Activated T-cell treated with anti-CD3 and anti-CD28 coated beads, Interleukin-2, amount 50 U/mL, for 24 hours (primary cell): Measurements from ENCODE around the gene CDKN2AIPNL.
"Not testable (repeated sequence)": the region's sequence is repeated elsewhere in the genome, so short reads cannot be mapped to it uniquely, and the experiment has no call there.

Experiments
- DNase-seq: peaks from one replicate; pipeline ENCODE4 v3.0.0-alpha.2; 2020
- H3K27ac Mint-ChIP-seq: 2 replicates; pipeline ENCODE4 v1.8.0; 2020; ENCODE audit warnings: mild to moderate bottlenecking, mixed read lengths
- H3K27me3 Mint-ChIP-seq: 2 replicates; pipeline ENCODE4 v1.8.0; 2020; ENCODE audit warnings: mixed read lengths
- H3K36me3 Mint-ChIP-seq: 2 replicates; pipeline ENCODE4 v1.8.0; 2020; ENCODE audit warnings: low read depth, mixed read lengths
- H3K4me1 Mint-ChIP-seq: 2 replicates; pipeline ENCODE4 v1.8.0; 2020; ENCODE audit warnings: low read depth, mixed read lengths
- H3K4me3 Mint-ChIP-seq: 2 replicates; pipeline ENCODE4 v1.8.0; 2020; ENCODE audit warnings: mild to moderate bottlenecking, moderate library complexity, mixed read lengths
- H3K9me3 Mint-ChIP-seq: 2 replicates; pipeline ENCODE4 v1.8.0; 2020; ENCODE audit warnings: mixed read lengths

The CDKN2AIPNL gene

GRCh38 chr5:134427540-134428041, 15.9 kb upstream of the CDKN2AIPNL start:
- H3K36me3 Mint-ChIP-seq = no peaks in the 10 kb centered on the region
- no peak overlapping the region for H3K27ac Mint-ChIP-seq
- H3K4me1 Mint-ChIP-seq = peaks cover 7% of the 10 kb centered on the region

GRCh38 chr5:134426361-134426760, 14.7 kb upstream of the CDKN2AIPNL start:
- Mint-ChIP-seq H3K36me3 (no peaks in the 10 kb centered on the region), H3K9me3 (no peaks in the 10 kb centered on the region), H3K27ac (no peak overlapping the region), H3K27me3 (no peaks in the 10 kb centered on the region), H3K4me3 (no peak overlapping the region), H3K4me1 (no peaks in the 10 kb centered on the region)
- DNase-seq = no peak

More at GRCh38 chr5:134427540-134428041, 15.9 kb upstream of the CDKN2AIPNL start:
- H3K27me3 Mint-ChIP-seq = no peaks in the 10 kb centered on the region
- no peak overlapping the region for H3K4me3 Mint-ChIP-seq
- no peak for DNase-seq
- H3K9me3 Mint-ChIP-seq = no peaks in the 10 kb centered on the region

- DNase-seq = no peak
- no peaks in the 10 kb centered on the region for H3K27me3 Mint-ChIP-seq
- no peaks in the 10 kb centered on the region for H3K36me3 Mint-ChIP-seq
- no peaks in the 10 kb centered on the region for H3K9me3 Mint-ChIP-seq
- H3K4me1 Mint-ChIP-seq = no peaks in the 10 kb centered on the region
- H3K27ac Mint-ChIP-seq = no peak overlapping the region
- H3K4me3 Mint-ChIP-seq = no peak overlapping the region
These were observed 11.7 kb upstream of the CDKN2AIPNL start for GRCh38 chr5:134423376-134423775.

- no peak for DNase-seq
- Mint-ChIP-seq H3K27ac (no peak overlapping the region), H3K4me3 (no peak overlapping the region), H3K27me3 (no peaks in the 10 kb centered on the region), H3K36me3 (no peaks in the 10 kb centered on the region), H3K4me1 (no peaks in the 10 kb centered on the region), H3K9me3 (no peaks in the 10 kb centered on the region)
These were observed 11.2 kb upstream of the CDKN2AIPNL start for GRCh38 chr5:134422791-134423365.

GRCh38 chr5:134421038-134421437, 9.4 kb upstream of the CDKN2AIPNL start:
- H3K36me3 Mint-ChIP-seq, H3K4me3 Mint-ChIP-seq, H3K4me1 Mint-ChIP-seq, H3K27ac Mint-ChIP-seq, H3K9me3 Mint-ChIP-seq, DNase-seq, H3K27me3 Mint-ChIP-seq: not testable (repeated sequence)

GRCh38 chr5:134420343-134420742, 8.7 kb upstream of the CDKN2AIPNL start:
- Mint-ChIP-seq H3K4me3 (no peak overlapping the region), H3K4me1 (no peaks in the 10 kb centered on the region), H3K27me3 (no peaks in the 10 kb centered on the region), H3K27ac (no peak overlapping the region), H3K9me3 (no peaks in the 10 kb centered on the region), H3K36me3 (no peaks in the 10 kb centered on the region)
- no peak for DNase-seq

GRCh38 chr5:134418958-134419357, 7.3 kb upstream of the CDKN2AIPNL start:
- H3K4me3 Mint-ChIP-seq = no peak overlapping the region
- H3K27me3 Mint-ChIP-seq = no peaks in the 10 kb centered on the region
- H3K4me1 Mint-ChIP-seq = no peaks in the 10 kb centered on the region
- no peak overlapping the region for H3K27ac Mint-ChIP-seq
- no peaks in the 10 kb centered on the region for H3K36me3 Mint-ChIP-seq
- H3K9me3 Mint-ChIP-seq = no peaks in the 10 kb centered on the region
- DNase-seq = no peak

- Mint-ChIP-seq H3K27ac (no peak overlapping the region), H3K4me1 (peaks cover 6% of the 10 kb centered on the region), H3K27me3 (no peaks in the 10 kb centered on the region), H3K4me3 (no peak overlapping the region), H3K36me3 (no peaks in the 10 kb centered on the region), H3K9me3 (no peaks in the 10 kb centered on the region)
- DNase-seq = no peak
These were observed 6.0 kb upstream of the CDKN2AIPNL start for GRCh38 chr5:134417707-134418106.

- Mint-ChIP-seq H3K4me1 (peaks cover 39% of the 10 kb centered on the region), H3K36me3 (peaks cover 24% of the 10 kb centered on the region), H3K9me3 (no peaks in the 10 kb centered on the region), H3K4me3 (peak overlapping the region; percentile 23), H3K27ac (peak overlapping the region; percentile 10), H3K27me3 (no peaks in the 10 kb centered on the region)
- DNase-seq = no peak
These were observed 1.4 kb upstream of the CDKN2AIPNL start for GRCh38 chr5:134413046-134413445.

- H3K27me3 Mint-ChIP-seq = no peaks in the 10 kb centered on the region
- peak overlapping the region; percentile 91 for H3K27ac Mint-ChIP-seq
- peaks cover 40% of the 10 kb centered on the region for H3K36me3 Mint-ChIP-seq
- peaks cover 50% of the 10 kb centered on the region for H3K4me1 Mint-ChIP-seq
- no peaks in the 10 kb centered on the region for H3K9me3 Mint-ChIP-seq
- DNase-seq = no peak
- peak overlapping the region; percentile 98 for H3K4me3 Mint-ChIP-seq
These were observed 494 bp downstream of the CDKN2AIPNL start for GRCh38 chr5:134411228-134411545.

- H3K27me3 Mint-ChIP-seq = no peaks in the 10 kb centered on the region
- peak overlapping the region; percentile 91 for H3K27ac Mint-ChIP-seq
- peaks cover 53% of the 10 kb centered on the region for H3K4me1 Mint-ChIP-seq
- no peaks in the 10 kb centered on the region for H3K9me3 Mint-ChIP-seq
- peak overlapping the region; percentile 98 for H3K4me3 Mint-ChIP-seq
- no peak for DNase-seq
- H3K36me3 Mint-ChIP-seq = peaks cover 44% of the 10 kb centered on the region
These were observed 859 bp downstream of the CDKN2AIPNL start for GRCh38 chr5:134410822-134411221.

GRCh38 chr5:134409321-134409720, 2.4 kb downstream of the CDKN2AIPNL start:
- H3K36me3 Mint-ChIP-seq = peaks cover 51% of the 10 kb centered on the region
- H3K9me3 Mint-ChIP-seq = no peaks in the 10 kb centered on the region
- H3K27ac Mint-ChIP-seq = peak overlapping the region; percentile 73
- DNase-seq = no peak
- H3K4me1 Mint-ChIP-seq = peaks cover 55% of the 10 kb centered on the region
- peak overlapping the region; percentile 49 for H3K4me3 Mint-ChIP-seq
- H3K27me3 Mint-ChIP-seq = no peaks in the 10 kb centered on the region

GRCh38 chr5:134406390-134406789, 5.3 kb downstream of the CDKN2AIPNL start:
- Mint-ChIP-seq H3K36me3 (peaks cover 71% of the 10 kb centered on the region), H3K9me3 (no peaks in the 10 kb centered on the region), H3K4me1 (peaks cover 46% of the 10 kb centered on the region), H3K4me3 (no peak overlapping the region), H3K27me3 (no peaks in the 10 kb centered on the region), H3K27ac (peak overlapping the region; percentile 60)
- DNase-seq = no peak

- Mint-ChIP-seq H3K36me3 (peaks cover 69% of the 10 kb centered on the region), H3K27ac (peak overlapping the region; percentile 74), H3K4me1 (peaks cover 27% of the 10 kb centered on the region), H3K9me3 (no peaks in the 10 kb centered on the region), H3K4me3 (no peak overlapping the region), H3K27me3 (no peaks in the 10 kb centered on the region)
- no peak for DNase-seq
These were observed 7.7 kb downstream of the CDKN2AIPNL start for GRCh38 chr5:134403951-134404350.

- Mint-ChIP-seq H3K27ac (peak overlapping the region; percentile 70), H3K36me3 (peaks cover 74% of the 10 kb centered on the region), H3K4me1 (peaks cover 7% of the 10 kb centered on the region)
These were observed 13.0 kb downstream of the CDKN2AIPNL start for GRCh38 chr5:134398609-134399155.

More at GRCh38 chr5:134398609-134399155, 13.0 kb downstream of the CDKN2AIPNL start:
- no peak for DNase-seq
- Mint-ChIP-seq H3K9me3 (no peaks in the 10 kb centered on the region), H3K27me3 (no peaks in the 10 kb centered on the region), H3K4me3 (no peak overlapping the region)
